ENCODE measurements around the gene RAP1GAP. TPM values are rescaled to one million over a fixed set of nuclear protein-coding genes. Genes with fewer than 3 reads are reported as not detected.

The RAP1GAP gene
- total RNA-seq, result 10 to 100 TPM; 10.5 to 16.4 TPM
- long read RNA-seq, partial matches to known transcripts, result 14 of 28 reads
- long read RNA-seq, other reads (novel, unspliced or antisense), result 11 of 28 reads

DNA sequence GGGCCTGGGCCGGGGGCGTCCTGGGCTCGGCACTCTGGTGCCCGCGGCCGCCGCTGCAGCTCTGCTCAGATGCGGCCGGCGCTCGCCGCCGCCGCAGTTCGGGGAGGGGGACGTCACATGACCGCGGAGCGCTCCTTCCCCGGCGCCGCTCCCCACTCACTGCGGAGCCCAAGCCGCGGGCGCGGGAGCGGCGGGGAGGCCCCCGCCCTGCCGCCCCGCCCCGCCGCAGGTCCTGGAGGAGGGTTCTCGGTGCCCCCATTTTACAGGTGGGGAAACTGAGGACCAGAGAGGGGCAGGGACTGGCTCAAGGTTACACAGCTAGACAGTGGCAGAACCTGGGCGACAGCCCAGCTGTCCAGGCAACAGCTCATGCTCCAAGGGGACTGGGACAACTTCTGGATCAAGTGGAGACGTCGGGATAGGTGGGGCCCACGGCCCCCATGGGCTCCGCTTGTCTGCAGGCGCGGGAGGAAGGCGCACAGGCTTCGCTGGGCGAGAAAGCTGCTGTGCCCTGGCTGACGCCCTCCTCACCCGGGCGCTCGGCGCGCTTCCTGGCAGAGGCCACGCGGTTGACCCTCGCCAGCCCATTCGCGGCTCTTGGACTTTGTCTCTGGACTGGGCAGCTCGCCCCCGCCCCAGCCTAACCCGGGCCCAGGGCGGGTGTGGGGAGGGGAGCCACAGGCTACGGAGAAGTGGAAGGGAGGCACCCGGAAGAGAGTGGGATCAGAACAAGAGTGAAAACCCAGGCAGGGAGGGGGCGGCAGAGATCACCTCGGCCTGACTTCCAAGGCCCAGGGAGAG, at the start of gene RAP1GAP:
RAP1GAP (minus strand) TSS at position 100 of the 801 bp plus-strand sequence. CDS start 49,325 bp downstream, outside the sequence.
- intact Hi-C loops (cut with DNase I), result loop anchor here in 1 of 2 donors (10.0 kb wide), 1 partner anchor 445 kb away; no protein-coding TSS in a partner anchor
- ATAC-seq (peak; percentile 20 to 37), DNase-seq (peak; percentile 38)

DNA sequence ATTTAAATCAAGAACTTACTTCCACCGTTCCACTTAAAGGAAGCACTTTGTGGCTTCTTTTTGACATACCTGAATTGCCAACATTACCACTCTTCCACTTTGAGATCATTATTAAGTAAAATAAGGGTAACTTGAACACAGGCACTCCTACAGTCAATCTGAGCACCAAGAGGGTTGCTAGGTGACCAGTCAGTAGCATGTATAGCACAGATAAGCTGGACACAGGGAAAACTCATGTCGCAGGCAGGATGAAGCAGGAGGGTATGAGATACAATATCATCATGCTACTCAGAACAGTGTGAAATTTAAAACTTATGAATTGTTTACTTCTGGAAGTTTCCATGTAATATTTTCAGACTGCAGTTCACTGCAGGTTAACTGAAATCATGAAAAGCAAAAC, 47.0 kb upstream of the RAP1GAP start:
- no peak for ATAC-seq
- no peak for DNase-seq
- intact Hi-C loops (cut with DNase I), result no loop called here

DNA sequence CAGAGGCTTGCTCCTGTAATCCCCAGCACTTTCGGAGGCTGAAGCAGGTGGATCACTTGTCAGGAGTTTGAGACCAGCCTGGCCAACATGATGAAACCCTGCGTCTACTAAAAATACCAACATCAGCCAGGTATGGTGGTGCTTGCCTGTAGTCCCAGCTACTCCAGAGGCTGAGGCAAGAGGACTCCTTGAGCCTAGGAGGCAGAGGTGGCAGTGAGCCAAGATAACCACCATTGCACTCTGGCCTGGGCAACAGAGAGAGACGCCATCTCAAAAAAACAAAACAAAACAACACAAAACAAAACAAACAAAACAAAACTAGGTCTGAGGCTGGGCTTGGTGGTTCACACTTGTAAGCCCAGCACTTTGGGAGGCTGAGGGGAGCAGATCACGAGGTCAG, 38.7 kb upstream of the RAP1GAP start:
- no peak for DNase-seq
- intact Hi-C loops (cut with DNase I), result no loop called here

DNA sequence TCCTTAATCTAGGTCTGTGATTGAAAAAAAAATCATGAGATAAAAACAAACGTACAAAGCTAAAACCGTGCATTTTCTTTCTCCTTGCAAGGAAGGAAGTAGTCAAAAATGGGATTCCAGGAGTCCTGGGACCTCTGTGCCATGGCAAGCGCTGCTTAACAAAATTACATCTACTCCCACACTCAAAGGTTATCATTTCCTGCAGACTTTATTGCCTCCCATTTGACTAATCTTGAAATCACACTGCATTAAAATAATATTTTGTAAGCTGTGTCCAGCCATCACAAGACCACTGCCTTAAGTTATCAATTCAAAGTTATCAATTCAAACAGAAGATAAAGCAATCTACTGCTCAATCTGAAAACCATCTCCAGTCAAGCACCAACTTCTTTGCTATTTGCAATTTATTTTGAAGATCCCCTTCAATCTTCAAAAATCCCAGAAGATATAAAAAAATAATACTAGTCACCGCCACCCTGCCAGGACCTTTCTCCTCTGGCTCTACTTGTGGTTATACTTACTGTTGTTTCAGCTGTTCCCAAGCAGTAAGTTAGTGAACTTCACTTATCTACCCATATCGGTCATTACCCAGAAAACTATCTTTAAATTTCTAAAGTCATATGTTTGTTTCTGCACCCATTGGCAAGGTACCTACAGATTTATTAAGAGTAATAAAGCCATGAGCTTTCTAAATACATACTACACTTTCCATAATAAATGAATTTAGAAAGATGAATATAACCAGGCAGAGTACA, 38.1 kb upstream of the RAP1GAP start:
- DNase-seq (no peak), ATAC-seq (no peak)
- intact Hi-C loops (cut with DNase I), result no loop called here

More for the DNA sequence above, 38.7 kb upstream of the RAP1GAP start:
- ATAC-seq, result no peak

DNA sequence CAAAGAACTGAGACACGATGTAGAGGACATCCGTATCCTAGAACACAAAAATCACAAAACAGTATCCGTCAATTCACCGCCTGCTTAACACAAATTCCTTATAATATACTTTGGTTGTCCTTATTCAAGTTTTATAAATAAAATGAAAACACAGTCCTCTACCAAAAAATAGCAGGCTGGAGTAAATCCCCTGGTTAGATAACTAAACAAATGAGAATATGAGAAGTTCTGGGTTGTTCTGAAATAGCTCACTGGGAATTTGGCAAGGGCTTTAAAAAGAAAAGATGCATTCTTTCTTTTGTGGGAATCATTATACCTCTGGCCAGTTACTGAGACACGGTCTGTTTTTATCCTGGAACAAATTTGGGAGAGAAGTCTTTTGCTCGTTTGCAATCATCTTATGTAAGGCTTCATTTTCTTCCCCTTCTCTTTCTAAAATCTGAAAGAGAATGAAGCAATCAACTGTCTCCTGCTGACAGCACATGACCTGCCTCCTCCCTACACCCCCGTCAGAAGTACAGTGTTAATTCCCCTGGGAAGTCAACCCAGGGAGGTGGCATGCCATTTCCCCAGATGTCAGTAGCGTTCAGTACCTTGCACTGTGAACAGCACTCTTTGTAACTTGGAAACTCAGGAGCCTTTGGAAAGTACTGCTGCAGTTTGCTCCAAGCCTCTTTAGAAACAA, 37.1 kb upstream of the RAP1GAP start:
- intact Hi-C loops (cut with DNase I), result no loop called here
- ATAC-seq, result peak; percentile 25 to 70
- DNase-seq, result no peak

DNA sequence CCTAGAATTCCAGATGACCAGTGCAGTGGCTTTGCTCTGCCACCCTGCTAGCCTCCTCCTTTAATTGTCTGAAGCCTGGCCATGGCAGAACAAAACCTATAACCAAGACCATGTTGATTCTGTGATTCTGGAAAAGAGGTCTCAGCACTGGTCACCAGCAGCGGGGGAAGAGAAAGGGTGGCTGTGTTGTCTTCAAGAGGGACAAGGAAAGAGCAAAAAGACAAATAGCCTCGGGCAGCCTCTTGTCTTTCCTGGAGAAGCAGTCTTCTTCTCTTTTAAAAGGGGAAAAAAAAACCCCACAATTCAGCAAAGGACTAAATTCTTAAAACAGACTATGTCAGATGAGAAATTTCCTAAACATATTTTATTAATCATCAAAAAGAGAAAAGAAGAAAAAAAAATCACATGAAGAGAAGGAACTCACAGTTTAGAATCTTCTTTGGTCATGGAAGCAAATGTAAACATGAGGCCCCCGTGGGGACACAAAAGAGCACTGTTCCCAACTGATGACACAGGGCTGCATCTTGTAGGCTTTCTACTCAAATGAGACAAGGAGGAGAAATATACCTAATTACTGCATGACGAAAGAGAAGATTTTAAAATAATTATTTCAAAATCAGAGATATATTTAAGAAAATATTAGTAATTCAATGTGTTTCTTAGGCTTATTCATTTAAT, 36.3 kb upstream of the RAP1GAP start:
- ATAC-seq (no peak), DNase-seq (no peak)
- intact Hi-C loops (cut with DNase I), result no loop called here

DNA sequence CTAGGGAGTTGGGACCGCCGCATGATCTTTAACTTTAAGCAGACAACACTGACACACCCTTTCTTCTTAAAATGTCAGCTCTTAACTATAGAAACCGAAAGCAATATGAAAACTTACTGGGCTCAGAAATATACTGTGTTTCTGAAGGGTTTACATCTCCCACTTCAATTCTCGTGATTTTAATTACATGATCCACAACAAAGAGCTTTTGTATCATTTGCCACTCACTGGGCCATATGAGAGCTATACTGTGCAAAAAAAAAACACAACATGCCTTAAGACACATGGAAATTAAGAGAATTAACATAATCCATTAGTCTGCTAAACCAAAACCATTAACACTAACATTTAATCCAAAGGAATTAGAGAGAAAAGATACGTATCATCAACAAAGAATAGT, 35.0 kb upstream of the RAP1GAP start:
- DNase-seq, result no peak
- intact Hi-C loops (cut with DNase I), result no loop called here
- ATAC-seq, result no peak

DNA sequence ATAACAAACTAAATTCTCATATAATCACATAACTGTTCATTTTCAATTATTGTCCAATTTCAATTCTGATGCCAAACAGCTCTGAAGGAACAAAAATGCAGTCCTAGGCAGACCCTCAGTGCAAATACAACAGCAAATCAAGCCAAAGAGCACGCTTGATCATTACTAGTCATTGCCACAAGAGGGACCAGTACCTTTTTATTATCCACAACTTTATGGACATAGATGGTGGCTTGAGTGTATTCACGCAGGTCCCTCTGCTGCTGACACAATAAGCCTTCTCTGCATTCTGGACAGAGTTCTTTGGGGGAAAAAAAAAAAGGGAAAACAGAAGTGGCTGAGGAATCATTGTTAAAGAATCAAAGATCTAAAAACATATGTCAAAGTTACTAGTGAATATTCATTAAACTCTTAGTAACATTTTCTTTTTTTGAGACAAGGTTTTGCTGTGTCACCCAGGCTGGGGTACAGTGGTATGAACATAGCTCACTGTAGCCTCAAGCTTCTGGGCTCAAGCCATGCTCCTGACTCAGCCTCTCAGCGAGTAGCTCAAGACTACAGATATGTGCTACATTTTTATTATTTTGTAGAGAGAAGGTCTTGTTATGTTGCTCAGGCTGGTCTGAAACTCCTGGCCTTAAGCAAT, 34.3 kb upstream of the RAP1GAP start:
- no peak for DNase-seq
- no peak for ATAC-seq
- intact Hi-C loops (cut with DNase I), result no loop called here

DNA sequence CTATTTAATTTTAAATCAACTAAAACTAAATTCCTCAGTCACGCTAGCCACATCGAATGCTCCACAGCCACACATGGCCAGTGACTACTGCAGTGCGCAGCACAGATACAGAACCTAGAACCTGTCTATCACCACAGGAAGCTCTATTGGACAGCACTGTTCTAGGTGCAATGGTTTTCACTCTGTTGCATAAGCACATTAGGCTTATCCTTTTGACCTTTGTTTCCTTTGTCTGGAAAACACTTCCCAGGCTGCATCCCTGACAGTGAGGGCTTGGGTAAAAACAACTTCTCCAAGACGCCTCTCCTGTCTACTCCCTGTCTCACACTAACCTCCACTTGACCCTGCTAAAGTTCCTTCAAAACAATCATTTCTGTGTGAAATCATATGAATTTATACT, 33.6 kb upstream of the RAP1GAP start:
- ATAC-seq (no peak), DNase-seq (no peak)
- intact Hi-C loops (cut with DNase I), result no loop called here

DNA sequence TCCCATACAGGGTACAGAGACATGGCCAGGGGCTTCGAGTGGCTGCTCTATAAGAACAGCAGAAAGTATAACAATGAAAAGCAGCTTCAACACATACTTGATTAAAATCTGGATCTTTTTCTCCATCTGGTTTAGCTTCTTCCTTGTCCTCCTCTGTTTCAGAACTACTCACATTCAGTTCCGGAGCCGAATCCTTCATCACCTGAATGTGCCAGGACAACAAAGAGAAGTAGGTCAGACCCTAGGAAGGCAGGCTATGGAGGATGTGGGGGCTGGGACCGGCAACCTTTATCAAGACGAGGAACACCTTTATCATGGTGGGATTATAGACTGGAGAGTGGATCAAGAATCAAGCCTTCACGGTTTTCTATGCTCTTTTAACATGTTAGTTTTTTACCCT, 32.2 kb upstream of the RAP1GAP start:
- ATAC-seq, result no peak
- intact Hi-C loops (cut with DNase I), result no loop called here
- no peak for DNase-seq

DNA sequence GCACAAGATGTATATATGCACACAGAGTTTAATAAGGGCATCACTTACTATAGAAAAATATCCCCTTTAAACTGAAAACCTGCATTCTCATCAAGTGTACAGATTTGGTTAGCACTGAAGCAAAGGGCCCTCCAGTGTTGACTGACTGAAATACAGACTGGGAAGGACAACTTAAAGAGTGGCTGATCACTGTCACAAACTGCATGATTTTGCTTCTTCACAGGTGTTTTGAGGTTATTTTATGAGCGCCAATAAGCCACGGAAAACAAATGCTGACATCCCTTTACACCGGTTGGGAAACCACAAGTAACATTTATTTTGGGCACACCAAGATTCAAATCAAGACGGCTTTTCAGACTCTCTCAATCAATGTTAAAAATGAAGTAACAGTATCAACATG, 30.9 kb upstream of the RAP1GAP start:
- intact Hi-C loops (cut with DNase I), result no loop called here
- no peak for ATAC-seq
- no peak for DNase-seq

DNA sequence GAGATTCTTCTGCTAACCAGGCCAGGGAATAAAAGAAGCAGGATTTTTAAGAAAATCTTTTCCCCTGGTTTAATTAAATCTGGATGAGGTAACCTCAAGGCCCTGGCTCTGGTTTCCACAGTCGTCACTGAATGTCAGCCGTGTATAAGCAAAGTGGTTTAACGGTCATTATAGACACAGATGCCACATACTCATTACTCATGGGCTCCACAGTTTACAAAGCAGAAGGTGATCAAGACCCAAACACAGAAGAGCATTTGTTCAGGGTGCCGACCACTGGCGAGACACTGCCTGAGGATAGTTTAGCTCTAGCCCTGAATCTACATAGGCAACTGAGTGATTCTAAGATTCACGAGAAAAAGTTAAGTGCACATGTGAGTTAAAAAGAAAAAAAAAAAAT, 27.8 kb upstream of the RAP1GAP start:
- intact Hi-C loops (cut with DNase I), result no loop called here
- DNase-seq (no peak), ATAC-seq (no peak)

DNA sequence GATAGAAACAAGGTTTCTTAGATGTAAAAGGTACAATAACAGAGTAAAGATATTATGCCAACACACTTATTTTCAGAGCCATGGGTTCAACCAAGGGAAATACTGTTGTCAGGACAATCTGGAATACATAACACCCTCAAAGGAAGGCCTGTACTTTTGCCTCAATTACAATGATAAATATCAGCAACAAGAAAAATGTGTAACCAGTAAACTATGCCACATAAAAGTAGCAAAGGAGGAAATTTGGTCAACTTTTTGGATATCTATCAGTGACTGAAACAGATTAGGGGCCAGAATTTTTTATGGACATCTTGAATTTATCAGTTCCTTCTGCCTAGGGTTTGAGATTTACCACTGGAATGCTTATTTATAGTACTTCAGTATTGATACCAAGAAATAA, 24.6 kb upstream of the RAP1GAP start:
- DNase-seq (no peak), ATAC-seq (no peak)
- intact Hi-C loops (cut with DNase I), result no loop called here

DNA sequence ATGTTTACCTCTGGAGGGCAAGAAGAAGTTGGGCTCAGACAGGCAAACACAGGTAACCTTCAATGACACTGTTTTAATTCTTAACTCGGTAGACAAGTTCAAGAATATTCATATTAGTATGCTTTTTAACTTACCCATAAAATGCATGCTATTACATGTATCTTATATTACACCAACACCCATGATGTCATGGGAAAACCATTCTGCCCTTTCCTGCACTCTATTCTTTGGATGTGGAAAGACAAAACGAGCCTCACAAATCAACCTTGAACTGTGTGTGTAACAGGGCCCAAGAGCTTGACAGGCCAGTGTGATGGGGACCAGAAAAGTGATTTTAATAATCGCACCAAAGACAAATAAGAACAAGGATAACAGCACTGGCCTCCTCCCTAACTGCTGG, 22.6 kb upstream of the RAP1GAP start:
- ATAC-seq (no peak), DNase-seq (no peak)
- intact Hi-C loops (cut with DNase I), result no loop called here

DNA sequence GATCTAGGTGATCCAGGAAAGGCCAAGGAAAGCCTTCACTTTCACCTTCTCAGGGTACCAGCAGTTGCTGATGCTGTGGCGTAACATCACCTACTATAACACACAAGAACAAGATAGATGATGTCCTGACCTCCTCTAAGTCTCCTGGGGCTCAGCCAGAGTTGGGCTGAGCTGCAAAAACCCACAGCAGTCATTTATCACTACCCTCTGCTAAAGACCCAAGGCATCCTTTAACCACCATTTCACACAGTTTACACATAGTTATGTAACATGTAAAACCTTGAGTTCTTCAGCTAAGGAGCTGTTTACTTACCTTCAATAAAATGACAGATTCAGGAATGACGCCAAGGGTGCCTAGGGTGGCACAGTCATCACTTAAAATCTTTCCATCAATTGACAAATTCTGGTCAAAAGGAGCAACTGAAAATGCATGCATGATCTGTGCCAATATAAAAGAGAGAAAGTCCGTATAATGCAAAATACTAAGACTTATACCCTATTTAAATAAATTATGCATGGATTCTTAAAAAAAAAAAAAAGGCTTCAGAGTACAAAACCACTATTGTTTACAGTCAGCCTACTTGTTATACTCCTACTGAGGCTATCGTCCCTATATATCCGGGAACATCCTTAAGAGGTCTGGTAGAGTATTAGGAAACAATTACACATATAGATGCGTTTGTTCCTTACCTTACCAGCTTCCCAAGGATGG, 20.7 kb upstream of the RAP1GAP start:
- DNase-seq, result no peak
- intact Hi-C loops (cut with DNase I), result no loop called here
- ATAC-seq, result no peak

DNA sequence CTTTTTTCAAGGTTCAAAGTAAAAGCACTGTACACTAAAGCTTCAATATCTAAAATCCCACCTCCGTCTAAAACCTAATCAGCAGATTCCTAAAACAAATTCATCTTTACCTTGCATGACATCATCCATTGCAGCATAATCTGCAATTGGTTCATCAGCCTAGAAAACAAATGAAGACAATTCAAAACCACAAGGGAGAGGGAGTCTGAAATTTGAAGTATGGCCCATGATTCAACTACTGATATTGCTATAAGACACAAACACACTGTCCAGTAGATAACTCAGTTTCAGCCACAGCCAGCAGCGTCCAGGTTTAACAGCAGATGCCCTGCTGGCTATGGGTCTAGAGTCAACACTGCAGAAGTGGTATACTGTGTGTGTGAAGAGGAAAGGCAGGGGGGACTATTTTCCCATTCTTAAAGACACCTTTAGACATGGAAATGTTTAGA, 17.9 kb upstream of the RAP1GAP start:
- DNase-seq (no peak), ATAC-seq (no peak)
- intact Hi-C loops (cut with DNase I), result no loop called here

DNA sequence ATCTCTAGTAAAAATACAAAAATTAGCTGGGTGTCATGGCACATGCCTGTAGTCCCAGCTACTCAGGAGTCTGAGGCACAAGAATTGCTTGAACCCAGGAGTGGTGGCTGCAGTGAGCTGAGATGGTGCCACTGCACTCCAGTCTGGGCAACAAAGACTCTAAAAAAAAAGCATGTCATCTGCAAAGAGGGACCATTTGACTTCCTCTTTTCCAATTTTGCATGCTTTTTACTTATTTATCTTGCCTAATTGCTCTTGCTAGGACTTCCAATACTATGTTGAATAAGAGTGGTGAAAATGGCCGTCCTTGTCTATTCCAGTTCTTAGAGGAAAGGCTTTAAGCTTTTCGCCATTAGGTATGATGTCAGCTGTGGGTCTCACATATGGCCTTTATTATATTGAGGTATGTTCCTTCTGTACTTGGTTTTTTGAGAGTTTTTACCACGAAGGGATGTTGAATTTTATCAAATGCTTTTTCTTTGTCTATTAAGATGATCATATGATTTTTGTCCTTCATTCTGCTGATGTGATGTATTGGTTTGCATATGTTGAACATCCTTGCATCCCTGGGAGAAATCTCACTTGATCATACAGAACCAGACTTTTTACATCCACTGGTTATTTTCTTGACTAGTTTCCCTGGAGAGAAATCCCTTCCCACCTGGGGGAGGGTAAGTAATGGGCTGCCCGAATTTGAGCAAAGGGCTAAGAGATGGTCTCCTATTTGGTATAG, 17.0 kb upstream of the RAP1GAP start:
- ATAC-seq, result no peak
- intact Hi-C loops (cut with DNase I), result no loop called here
- no peak for DNase-seq

DNA sequence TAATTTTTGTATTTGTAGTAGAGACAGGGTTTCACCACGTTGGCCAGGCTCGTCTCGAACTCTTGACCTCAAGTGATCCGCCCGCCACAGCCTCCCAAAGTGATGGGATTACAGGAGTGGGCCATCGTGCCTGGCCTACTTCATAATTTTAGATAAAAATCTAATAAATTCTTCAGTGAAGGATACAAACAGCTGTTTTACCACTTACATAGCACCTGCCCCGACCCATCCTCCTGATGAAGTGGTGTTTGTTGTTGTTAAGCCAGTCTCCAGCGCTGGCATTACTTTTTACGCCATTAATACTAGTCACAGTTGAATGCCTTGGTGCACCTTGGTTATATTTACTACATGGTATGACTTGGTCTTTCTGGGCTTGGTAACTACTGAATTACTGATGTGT, 12.3 kb upstream of the RAP1GAP start:
- ATAC-seq, result no peak
- intact Hi-C loops (cut with DNase I), result no loop called here
- no peak for DNase-seq

All from left cardiac atrium (tissue), 4 donors.